Measurements from ENCODE around the gene ADAMTSL4. TPM values are rescaled to one million over a fixed set of nuclear protein-coding genes. Genes with fewer than 3 reads are reported as not detected.
A peak's percentile ranks its signal among the peaks of the same experiment; 100 is the strongest.

Gene ADAMTSL4
- total and polyA plus RNA-seq, 9 of the 15 experiments (the other 6 are each of a cell fraction or from before 2014, with no cell fraction given), result 12.7 to 212 (median 35.6) TPM

DNA sequence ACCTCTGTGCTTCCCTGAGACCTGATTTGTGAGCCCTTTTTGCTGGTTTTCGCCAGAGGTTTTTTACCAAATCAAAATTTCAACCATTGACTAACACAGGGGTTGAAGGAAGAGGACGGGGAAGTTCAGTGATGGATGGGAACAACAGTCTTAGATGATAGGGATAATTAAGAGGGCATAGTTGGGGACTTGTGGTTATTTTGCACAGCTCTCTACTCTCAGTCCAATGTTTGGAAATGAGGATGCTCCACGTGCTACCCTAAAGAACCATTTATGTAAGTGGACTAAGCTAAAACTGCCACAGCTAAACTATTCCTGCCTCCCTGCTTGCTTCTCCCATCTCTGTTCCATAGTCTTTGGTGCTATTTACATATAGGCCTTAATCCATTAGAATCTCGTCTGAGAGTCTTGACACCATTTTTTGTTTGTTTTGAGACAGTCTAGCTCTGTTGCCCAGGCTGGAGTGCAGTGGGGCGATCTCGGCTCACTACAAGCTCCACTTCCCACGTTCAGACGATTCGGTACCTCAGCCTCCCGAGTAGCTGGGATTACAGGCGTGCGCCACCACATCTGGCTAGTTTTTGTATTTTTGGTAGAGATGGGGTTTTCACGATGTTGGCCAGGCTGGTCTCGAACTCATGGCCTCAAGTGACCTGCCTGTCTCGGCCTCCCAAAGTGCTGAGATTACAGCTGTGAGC, 30.9 kb downstream of the ADAMTSL4 start (continued):
- TF ChIP-seq, protein P1, sequence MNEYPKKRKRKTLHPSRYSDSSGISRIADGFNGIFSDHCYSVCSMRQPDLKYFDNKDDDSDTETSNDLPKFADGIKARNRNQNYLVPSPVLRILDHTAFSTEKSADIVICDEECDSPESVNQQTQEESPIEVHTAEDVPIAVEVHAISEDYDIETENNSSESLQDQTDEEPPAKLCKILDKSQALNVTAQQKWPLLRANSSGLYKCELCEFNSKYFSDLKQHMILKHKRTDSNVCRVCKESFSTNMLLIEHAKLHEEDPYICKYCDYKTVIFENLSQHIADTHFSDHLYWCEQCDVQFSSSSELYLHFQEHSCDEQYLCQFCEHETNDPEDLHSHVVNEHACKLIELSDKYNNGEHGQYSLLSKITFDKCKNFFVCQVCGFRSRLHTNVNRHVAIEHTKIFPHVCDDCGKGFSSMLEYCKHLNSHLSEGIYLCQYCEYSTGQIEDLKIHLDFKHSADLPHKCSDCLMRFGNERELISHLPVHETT (CRISPR knock-in tag; conservative IDR thresholded peaks at IDR 0.05 in 1 of 2, IDR thresholded peaks at IDR 0.05 in 1 of 2), result peak in 1 of 2 experiments; percentile 4; a peak in 2 of 4 replicates
- no peak for TF ChIP-seq ARID2 (IDR thresholded peaks at IDR 0.05)
- no peak for TF ChIP-seq AFF4 (CRISPR knock-in tag; IDR thresholded peaks at IDR 0.05)
- no peak for TF ChIP-seq CBX1 (IDR thresholded peaks at IDR 0.05; ENCODE audit: low read depth)
- peak; percentile 66 for TF ChIP-seq BCOR (IDR thresholded peaks at IDR 0.05)
- no peak; the same call in 1 of the 2 replicates for TF ChIP-seq TOE1 (IDR thresholded peaks at IDR 0.05; ENCODE audit: borderline replicate concordance)
- TF ChIP-seq TOE1 (CRISPR knock-in tag; IDR thresholded peaks at IDR 0.05; ENCODE audit: borderline replicate concordance, low read depth), result no peak
- TF ChIP-seq, protein P2, sequence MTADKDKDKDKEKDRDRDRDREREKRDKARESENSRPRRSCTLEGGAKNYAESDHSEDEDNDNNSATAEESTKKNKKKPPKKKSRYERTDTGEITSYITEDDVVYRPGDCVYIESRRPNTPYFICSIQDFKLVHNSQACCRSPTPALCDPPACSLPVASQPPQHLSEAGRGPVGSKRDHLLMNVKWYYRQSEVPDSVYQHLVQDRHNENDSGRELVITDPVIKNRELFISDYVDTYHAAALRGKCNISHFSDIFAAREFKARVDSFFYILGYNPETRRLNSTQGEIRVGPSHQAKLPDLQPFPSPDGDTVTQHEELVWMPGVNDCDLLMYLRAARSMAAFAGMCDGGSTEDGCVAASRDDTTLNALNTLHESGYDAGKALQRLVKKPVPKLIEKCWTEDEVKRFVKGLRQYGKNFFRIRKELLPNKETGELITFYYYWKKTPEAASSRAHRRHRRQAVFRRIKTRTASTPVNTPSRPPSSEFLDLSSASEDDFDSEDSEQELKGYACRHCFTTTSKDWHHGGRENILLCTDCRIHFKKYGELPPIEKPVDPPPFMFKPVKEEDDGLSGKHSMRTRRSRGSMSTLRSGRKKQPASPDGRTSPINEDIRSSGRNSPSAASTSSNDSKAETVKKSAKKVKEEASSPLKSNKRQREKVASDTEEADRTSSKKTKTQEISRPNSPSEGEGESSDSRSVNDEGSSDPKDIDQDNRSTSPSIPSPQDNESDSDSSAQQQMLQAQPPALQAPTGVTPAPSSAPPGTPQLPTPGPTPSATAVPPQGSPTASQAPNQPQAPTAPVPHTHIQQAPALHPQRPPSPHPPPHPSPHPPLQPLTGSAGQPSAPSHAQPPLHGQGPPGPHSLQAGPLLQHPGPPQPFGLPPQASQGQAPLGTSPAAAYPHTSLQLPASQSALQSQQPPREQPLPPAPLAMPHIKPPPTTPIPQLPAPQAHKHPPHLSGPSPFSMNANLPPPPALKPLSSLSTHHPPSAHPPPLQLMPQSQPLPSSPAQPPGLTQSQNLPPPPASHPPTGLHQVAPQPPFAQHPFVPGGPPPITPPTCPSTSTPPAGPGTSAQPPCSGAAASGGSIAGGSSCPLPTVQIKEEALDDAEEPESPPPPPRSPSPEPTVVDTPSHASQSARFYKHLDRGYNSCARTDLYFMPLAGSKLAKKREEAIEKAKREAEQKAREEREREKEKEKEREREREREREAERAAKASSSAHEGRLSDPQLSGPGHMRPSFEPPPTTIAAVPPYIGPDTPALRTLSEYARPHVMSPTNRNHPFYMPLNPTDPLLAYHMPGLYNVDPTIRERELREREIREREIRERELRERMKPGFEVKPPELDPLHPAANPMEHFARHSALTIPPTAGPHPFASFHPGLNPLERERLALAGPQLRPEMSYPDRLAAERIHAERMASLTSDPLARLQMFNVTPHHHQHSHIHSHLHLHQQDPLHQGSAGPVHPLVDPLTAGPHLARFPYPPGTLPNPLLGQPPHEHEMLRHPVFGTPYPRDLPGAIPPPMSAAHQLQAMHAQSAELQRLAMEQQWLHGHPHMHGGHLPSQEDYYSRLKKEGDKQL (CRISPR knock-in tag; IDR thresholded peaks at IDR 0.05; ENCODE audit: borderline replicate concordance), result no peak
- no peak for TF ChIP-seq ZNF668 (CRISPR knock-in tag; IDR thresholded peaks at IDR 0.05)
- TF ChIP-seq NFRKB (IDR thresholded peaks at IDR 0.05; ENCODE audit: low read depth), result no peak; the same call in 1 of the 2 replicates
- no peak for TF ChIP-seq NCOA4 (IDR thresholded peaks at IDR 0.05; ENCODE audit: partially characterized antibody)
- no peak for TF ChIP-seq TEAD2 (tag; IDR thresholded peaks at IDR 0.05)
- TF ChIP-seq ZBTB7A (IDR thresholded peaks at IDR 0.05; ENCODE audit: borderline replicate concordance, control insufficient read depth, low read depth, low read length), result no peak
- 0 out of 2 replicates have a peak, but pooled peaks have one; percentile 1 for TF ChIP-seq ZNF583 (CRISPR knock-in tag; IDR thresholded peaks at IDR 0.05)
- TF ChIP-seq FOXP1 (CRISPR knock-in tag; IDR thresholded peaks at IDR 0.05), result no peak
- no peak for TF ChIP-seq RFX7 (CRISPR knock-in tag; IDR thresholded peaks at IDR 0.05)
- TF ChIP-seq MTF1 (CRISPR knock-in tag; IDR thresholded peaks at IDR 0.05; ENCODE audit: borderline replicate concordance), result no peak

All from K562 (cell line).